ENCODE results near the gene RPS5.

Gene RPS5

GRCh38 chr19:58352760-58353671 lies 34.1 kb upstream of the RPS5 start, which contains the start of gene A1BG:
Gene A1BG, minus strand, starts transcription at chr19:58353492. Its CDS starts 55 bp downstream, at chr19:58353437.
- TF ChIP-seq GATA1 (IDR thresholded peaks at IDR 0.05; ENCODE audit: low read depth, low read length) (no peak), POLR2A (IDR thresholded peaks at IDR 0.05; ENCODE audit: low read length) (no peak)
- DNase-seq, result no peak

GRCh38 chr19:58353717-58354477 lies 33.2 kb upstream of the RPS5 start:
- no peak for DNase-seq
- TF ChIP-seq POLR2A (IDR thresholded peaks at IDR 0.05; ENCODE audit: low read length) (no peak), GATA1 (IDR thresholded peaks at IDR 0.05; ENCODE audit: low read depth, low read length) (no peak)

- DNase-seq, result no peak
- TF ChIP-seq POLR2A (IDR thresholded peaks at IDR 0.05; ENCODE audit: low read length) (no peak), GATA1 (IDR thresholded peaks at IDR 0.05; ENCODE audit: low read depth, low read length) (no peak)
These were observed 32.5 kb upstream of the RPS5 start for GRCh38 chr19:58354478-58355030.

- DNase-seq, result no peak
- TF ChIP-seq POLR2A (IDR thresholded peaks at IDR 0.05; ENCODE audit: low read length), result no peak
- TF ChIP-seq GATA1 (IDR thresholded peaks at IDR 0.05; ENCODE audit: low read depth, low read length), result no peak
These were observed 31.8 kb upstream of the RPS5 start for GRCh38 chr19:58355215-58355796.

- TF ChIP-seq GATA1 (IDR thresholded peaks at IDR 0.05; ENCODE audit: low read depth, low read length), result no peak
- TF ChIP-seq POLR2A (IDR thresholded peaks at IDR 0.05; ENCODE audit: low read length), result no peak
- peak in 1 of 2 experiments; percentile 62 for DNase-seq
These were observed 30.9 kb upstream of the RPS5 start for GRCh38 chr19:58355908-58356765.

GRCh38 chr19:58356766-58357480 lies 30.1 kb upstream of the RPS5 start:
- no peak for DNase-seq
- TF ChIP-seq GATA1 (IDR thresholded peaks at IDR 0.05; ENCODE audit: low read depth, low read length), result no peak
- no peak for TF ChIP-seq POLR2A (IDR thresholded peaks at IDR 0.05; ENCODE audit: low read length)

GRCh38 chr19:58357481-58358145 lies 29.5 kb upstream of the RPS5 start:
- TF ChIP-seq GATA1 (IDR thresholded peaks at IDR 0.05; ENCODE audit: low read depth, low read length), result no peak
- DNase-seq, result no peak

GRCh38 chr19:58361900-58362271 lies 25.2 kb upstream of the RPS5 start:
- TF ChIP-seq POLR2A (IDR thresholded peaks at IDR 0.05; ENCODE audit: low read length) (no peak), GATA1 (IDR thresholded peaks at IDR 0.05; ENCODE audit: low read depth, low read length) (no peak)
- DNase-seq, result peak in 1 of 2 experiments; percentile 83

- peak; percentile 98 to 99 for DNase-seq
- peak; percentile 92 for TF ChIP-seq POLR2A (IDR thresholded peaks at IDR 0.05; ENCODE audit: low read length)
- TF ChIP-seq GATA1 (IDR thresholded peaks at IDR 0.05; ENCODE audit: low read depth, low read length), result no peak
These were observed 24.6 kb upstream of the RPS5 start, which contains the start of gene ZNF497 for GRCh38 chr19:58362272-58362994. Gene ZNF497, minus strand, starts transcription at chr19:58362751. Its CDS starts 5,116 bp downstream, at chr19:58357635.

GRCh38 chr19:58364146-58364545 lies 22.9 kb upstream of the RPS5 start:
- no peak for DNase-seq
- TF ChIP-seq POLR2A (IDR thresholded peaks at IDR 0.05; ENCODE audit: low read length), result no peak
- TF ChIP-seq GATA1 (IDR thresholded peaks at IDR 0.05; ENCODE audit: low read depth, low read length), result no peak
